Measurements from ENCODE around the gene TGFBR1.

The TGFBR1 gene

GRCh38 chr9:99167119-99167518, 62.2 kb downstream of the TGFBR1 start:
- no peak for ATAC-seq

GRCh38 chr9:99167694-99168093, 62.8 kb downstream of the TGFBR1 start:
- ATAC-seq: no peak
- TF ChIP-seq POU6F1 (CRISPR knock-in tag; IDR thresholded peaks at IDR 0.05; ENCODE audit: borderline replicate concordance, low read depth) (no peak), ZC3H10 (CRISPR knock-in tag; IDR thresholded peaks at IDR 0.05) (no peak), SNAI2 (CRISPR knock-in tag; IDR thresholded peaks at IDR 0.05) (no peak), TSHZ2 (CRISPR knock-in tag; IDR thresholded peaks at IDR 0.05) (no peak), OSR1 (CRISPR knock-in tag; IDR thresholded peaks at IDR 0.05) (no peak), BACH2 (CRISPR knock-in tag; IDR thresholded peaks at IDR 0.05; ENCODE audit: borderline replicate concordance) (no peak), ARNTL (CRISPR knock-in tag; IDR thresholded peaks at IDR 0.05; ENCODE audit: borderline replicate concordance, low read depth) (no peak), PATZ1 (CRISPR knock-in tag; IDR thresholded peaks at IDR 0.05; ENCODE audit: borderline replicate concordance) (no peak), CSDC2 (CRISPR knock-in tag; IDR thresholded peaks at IDR 0.05) (no peak), PPARA (CRISPR knock-in tag; IDR thresholded peaks at IDR 0.05; ENCODE audit: borderline replicate concordance) (no peak), GLIS3 (CRISPR knock-in tag; IDR thresholded peaks at IDR 0.05) (no peak), RARB (CRISPR knock-in tag; IDR thresholded peaks at IDR 0.05) (no peak)

More at GRCh38 chr9:99167119-99167518, 62.2 kb downstream of the TGFBR1 start:
- no peak for TF ChIP-seq SNAI2 (CRISPR knock-in tag; IDR thresholded peaks at IDR 0.05)
- no peak for TF ChIP-seq ZNF8 (CRISPR knock-in tag; IDR thresholded peaks at IDR 0.05)
- TF ChIP-seq ZFP3 (CRISPR knock-in tag; IDR thresholded peaks at IDR 0.05): no peak
- no peak for TF ChIP-seq CREB5 (CRISPR knock-in tag; IDR thresholded peaks at IDR 0.05; ENCODE audit: low read depth)
- no peak for TF ChIP-seq GLIS3 (CRISPR knock-in tag; IDR thresholded peaks at IDR 0.05)
- no peak for TF ChIP-seq CSRNP3 (CRISPR knock-in tag; IDR thresholded peaks at IDR 0.05)
- TF ChIP-seq ZNF70 (CRISPR knock-in tag; IDR thresholded peaks at IDR 0.05): no peak
- TF ChIP-seq ARNTL (CRISPR knock-in tag; IDR thresholded peaks at IDR 0.05; ENCODE audit: borderline replicate concordance, low read depth): no peak
- TF ChIP-seq PATZ1 (CRISPR knock-in tag; IDR thresholded peaks at IDR 0.05; ENCODE audit: borderline replicate concordance): no peak
- TF ChIP-seq PPARA (CRISPR knock-in tag; IDR thresholded peaks at IDR 0.05; ENCODE audit: borderline replicate concordance): no peak
- TF ChIP-seq TSHZ2 (CRISPR knock-in tag; IDR thresholded peaks at IDR 0.05): no peak

Measured in SK-N-SH treated with all-trans-retinoic acid at 6 μM for 48 hours (cell line).